Erythroblast (primary cell): Measurements from ENCODE around the gene CDHR1.

ENCODE experiments used
- DNase-seq, 2 experiments: peaks; one replicate each; lab custom pipeline; 2025; lab: John Stamatoyannopoulos, UW
- GATA1 ChIP-seq: IDR thresholded peaks from 2 replicates; pipeline ENCODE4 v1.6.1; 2011; ENCODE audit warnings: low read depth, mild to moderate bottlenecking, control low read depth, low read length, moderate library complexity
- POLR2A ChIP-seq: IDR thresholded peaks from 2 replicates; pipeline ENCODE4 v1.6.1; 2011; ENCODE audit warnings: mild to moderate bottlenecking, low read length

The CDHR1 gene

GRCh38 chr10:84194424-84195043 lies at the start of gene CDHR1:
Gene CDHR1 (plus strand): TSS chr10:84194537. CDS start chr10:84194761, 224 bp downstream.
- peak; percentile 44 to 50 for DNase-seq
- no peak for TF ChIP-seq GATA1
- TF ChIP-seq POLR2A: no peak

DNA sequence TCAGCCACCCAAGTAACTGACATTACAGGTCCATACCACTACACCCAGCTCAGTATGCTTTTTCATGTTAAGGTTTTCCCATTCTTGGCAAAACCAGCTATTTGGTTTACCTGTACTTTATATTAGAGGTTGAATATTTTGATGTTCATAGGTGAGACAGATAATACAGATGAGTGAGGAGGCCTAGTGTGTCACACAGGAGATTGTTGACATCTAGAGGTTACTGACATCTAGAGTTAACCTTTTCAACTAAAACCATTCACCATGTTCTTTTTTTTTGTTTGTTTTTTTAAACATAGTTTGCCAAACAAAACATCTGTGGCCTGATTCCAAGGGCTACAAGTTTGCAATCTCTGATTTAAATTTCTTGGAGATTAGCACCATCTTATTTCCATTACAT lies 47.0 kb upstream of the CDHR1 start:
- TF ChIP-seq GATA1 (no peak), POLR2A (no peak)
- no peak for DNase-seq

DNA sequence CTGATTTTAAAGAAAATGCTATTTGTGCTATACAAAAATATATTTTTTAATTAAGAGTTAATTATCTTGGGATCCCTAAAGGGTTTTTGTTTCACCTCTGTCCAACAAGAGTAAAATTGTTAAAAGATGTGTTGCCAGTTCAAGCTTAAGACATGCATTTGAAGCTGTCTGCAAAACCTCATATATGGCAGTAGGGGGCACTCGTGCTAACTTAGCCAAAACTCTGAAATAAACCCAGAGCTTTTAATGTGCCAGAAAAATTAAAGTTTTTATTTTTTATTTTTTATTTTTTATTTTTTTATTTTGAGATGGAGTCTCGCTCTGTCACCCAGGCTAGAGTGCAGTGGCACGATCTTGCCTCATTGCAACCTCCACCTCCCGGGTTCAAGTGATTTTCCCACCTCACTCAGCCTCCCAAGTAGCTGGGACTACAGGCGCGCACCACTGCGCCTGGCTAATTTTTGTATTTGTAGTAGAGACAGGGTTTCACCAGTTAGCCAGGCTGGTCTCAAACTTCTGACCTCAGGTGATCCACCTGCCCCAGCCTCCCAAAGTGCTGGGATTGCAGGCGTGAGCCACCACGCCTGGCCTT lies 46.2 kb upstream of the CDHR1 start:
- peak; percentile 63 to 73 for DNase-seq

- no peak for DNase-seq
- TF ChIP-seq POLR2A (no peak), GATA1 (no peak)
These were observed 44.5 kb upstream of the CDHR1 start for GRCh38 chr10:84149854-84150253.

- TF ChIP-seq GATA1 (no peak), POLR2A (no peak)
- DNase-seq: no peak
These were observed 41.6 kb upstream of the CDHR1 start for GRCh38 chr10:84152769-84153168.

DNA sequence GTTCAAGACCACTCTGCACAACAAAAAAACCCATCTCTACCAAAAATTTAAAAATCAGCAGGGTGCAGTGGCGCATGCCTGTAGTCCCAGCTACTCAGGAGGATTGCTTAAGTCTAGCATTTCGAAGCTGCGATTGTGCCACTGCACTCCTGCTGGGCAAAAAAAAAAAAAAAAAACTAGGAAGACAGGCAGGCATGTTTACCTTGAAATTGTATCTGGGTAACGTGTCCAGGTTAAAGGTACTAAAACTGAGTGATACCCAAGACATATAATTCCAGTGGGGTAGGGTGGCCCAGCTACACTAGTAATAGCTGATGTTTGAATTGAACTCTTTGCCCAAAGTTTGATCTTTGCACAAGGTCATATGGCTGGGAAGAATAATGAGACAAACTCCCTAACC lies 38.8 kb upstream of the CDHR1 start:
- TF ChIP-seq POLR2A (no peak), GATA1 (no peak)
- no peak for DNase-seq

- DNase-seq: no peak
- TF ChIP-seq POLR2A: no peak
- no peak for TF ChIP-seq GATA1
These were observed 38.3 kb upstream of the CDHR1 start for GRCh38 chr10:84156009-84156408.

- TF ChIP-seq POLR2A: peak; percentile 15
- no peak for TF ChIP-seq GATA1
- peak in 1 of 2 experiments; percentile 59 for DNase-seq
These were observed 37.6 kb upstream of the CDHR1 start for GRCh38 chr10:84156768-84157167.

DNA sequence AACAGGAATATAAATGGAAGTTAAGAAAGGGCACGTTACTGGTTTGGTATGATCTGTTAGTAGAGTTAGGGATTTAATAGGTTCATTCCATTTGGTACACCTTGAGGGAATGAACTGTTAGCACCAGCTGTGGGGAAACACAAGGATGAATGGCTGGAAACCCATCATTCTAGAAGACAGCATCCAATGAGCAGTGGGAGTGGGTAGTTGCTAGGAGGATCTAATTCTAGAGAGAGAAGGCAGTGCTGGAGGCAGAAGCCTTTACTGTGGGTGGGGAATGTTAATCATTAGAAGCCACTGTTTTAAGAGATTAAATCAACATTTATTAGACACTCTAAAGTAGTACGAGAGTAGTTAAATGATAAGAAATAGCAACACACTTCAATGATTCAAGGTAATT lies 36.3 kb upstream of the CDHR1 start:
- TF ChIP-seq POLR2A (no peak), GATA1 (no peak)
- no peak for DNase-seq

DNA sequence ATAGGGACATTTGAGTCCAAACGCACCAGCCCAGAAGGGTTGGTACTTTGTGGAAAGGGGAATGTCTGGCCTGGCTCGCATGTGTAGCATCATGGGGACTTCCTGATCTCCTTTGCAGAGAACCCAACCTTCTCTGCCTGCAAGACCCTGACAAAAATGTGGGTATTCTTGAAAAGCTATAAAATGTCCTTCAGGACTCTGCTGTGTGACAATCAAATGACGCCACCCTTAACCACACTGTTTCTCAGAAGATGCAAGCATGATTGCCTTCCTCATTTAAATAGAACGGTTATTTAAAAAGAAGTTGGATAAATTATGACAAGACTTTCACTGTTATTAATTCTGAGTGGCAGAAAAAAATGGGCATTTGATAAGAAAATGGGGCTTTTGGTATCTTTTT lies 35.8 kb upstream of the CDHR1 start:
- TF ChIP-seq GATA1 (no peak), POLR2A (no peak)
- no peak for DNase-seq

DNA sequence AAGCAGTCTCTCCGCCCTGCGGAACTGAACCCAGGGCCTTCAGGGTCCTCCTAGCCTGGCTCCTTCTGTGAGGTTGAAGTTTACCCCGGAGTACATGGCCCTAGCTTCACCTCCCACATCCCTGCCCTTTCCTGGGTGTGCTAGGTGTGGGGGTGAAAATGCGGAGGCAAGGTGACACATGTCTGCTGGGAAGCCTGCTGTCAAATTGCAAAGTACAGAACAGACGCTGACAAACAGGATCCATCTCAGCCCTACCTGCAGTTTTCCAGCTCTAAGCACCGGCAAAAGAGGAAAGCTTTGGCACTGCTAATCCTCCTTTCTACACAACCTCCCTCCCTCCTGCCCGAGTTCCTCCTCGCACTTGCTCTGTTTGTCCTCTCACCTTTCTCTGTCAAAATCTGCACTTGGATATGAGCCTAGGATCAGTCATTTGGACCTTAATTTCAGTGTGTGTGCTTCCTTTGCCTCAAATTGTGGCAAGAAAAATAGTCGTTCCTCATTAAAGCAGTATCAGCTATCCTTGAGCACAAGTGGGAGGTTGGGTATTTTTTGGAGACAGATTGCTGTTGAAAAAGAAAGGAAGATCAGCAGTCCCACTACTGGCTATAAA lies 35.2 kb upstream of the CDHR1 start:
- TF ChIP-seq POLR2A (no peak), GATA1 (no peak)
- DNase-seq: no peak

GRCh38 chr10:84160663-84161362 lies 33.5 kb upstream of the CDHR1 start:
- TF ChIP-seq POLR2A (no peak), GATA1 (no peak)
- DNase-seq: no peak

DNA sequence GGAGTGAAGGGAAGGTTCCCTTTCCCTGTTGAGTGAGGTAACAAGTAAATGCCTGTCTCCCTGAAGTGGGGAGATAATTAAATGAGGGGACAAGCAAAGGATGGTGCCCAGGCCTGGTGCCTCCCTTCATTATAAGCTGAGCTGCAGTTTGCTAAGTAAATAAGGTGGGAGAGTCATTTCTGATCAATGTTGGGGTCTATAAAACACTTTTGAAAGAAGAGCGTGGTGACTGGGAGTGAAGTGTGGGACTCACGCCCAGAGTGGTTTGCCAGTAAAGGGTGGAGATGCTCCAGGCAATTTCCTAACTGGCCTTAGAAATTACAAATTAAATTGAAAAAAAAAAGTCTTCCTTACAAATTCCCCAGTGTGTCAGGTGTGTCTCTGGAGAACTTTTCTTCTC lies 30.3 kb upstream of the CDHR1 start:
- no peak for DNase-seq
- TF ChIP-seq GATA1 (no peak), POLR2A (no peak)

DNA sequence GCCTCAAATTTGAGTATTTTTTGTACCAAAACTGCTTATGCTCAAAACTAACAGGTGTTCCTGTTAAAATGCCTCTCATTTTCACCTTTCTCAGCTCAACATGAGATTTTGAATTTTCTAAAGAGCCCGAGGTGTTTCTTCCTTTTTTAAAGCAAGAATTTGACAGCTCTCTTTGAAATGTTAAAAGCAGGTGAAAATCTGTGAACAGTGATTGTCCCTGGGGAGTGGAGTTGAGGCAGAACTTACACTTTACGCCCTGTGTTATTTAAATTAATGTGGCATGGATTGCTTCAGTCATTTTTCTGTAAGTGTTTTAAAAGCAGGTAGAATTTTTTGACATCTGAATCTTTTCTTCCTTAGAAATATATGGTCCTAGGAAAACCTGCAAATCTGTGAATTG lies 29.9 kb upstream of the CDHR1 start:
- no peak for DNase-seq
- no peak for TF ChIP-seq GATA1
- no peak for TF ChIP-seq POLR2A
